ENCODE results near the gene NUBP2. TPM values are rescaled to one million over a fixed set of nuclear protein-coding genes. Genes with fewer than 3 reads are reported as not detected.

Gene NUBP2
- total and polyA plus RNA-seq, 10 of the 15 experiments (the other 5 are each of a cell fraction or from before 2014, with no cell fraction given), result 1.9 to 129 (median 51.7) TPM

- no peak for DNase-seq (ENCODE audit: low read depth, low spot score)
- TF ChIP-seq CREB1 (IDR thresholded peaks at IDR 0.05; ENCODE audit: low read depth), result no peak
- TF ChIP-seq STAT3 (IDR thresholded peaks at IDR 0.05; ENCODE audit: low read depth, low read length), result no peak
- TF ChIP-seq FOXM1 (IDR thresholded peaks at IDR 0.05; ENCODE audit: low read depth, low read length), result no peak
- no peak for TF ChIP-seq PBX3 (IDR thresholded peaks at IDR 0.05; ENCODE audit: insufficient replicate concordance, low read depth, low read length)
- no peak for TF ChIP-seq STAT1 (conservative IDR thresholded peaks at IDR 0.05)
- 87% methylated on average over 15 of the region's 16 CpGs for WGBS (ENCODE audit: insufficient coverage, insufficient replicate concordance, low lambda C conversion rate, missing lambda C conversion rate)
- H2AFZ ChIP-seq (ENCODE audit: control insufficient read depth, low read depth, low read length), result no peak overlapping the region
- no peaks in the 10 kb centered on the region for H3K4me1 ChIP-seq (ENCODE audit: control insufficient read depth, insufficient read depth, low read length)
- no peaks in the 10 kb centered on the region; the same call in 2 of the 3 replicates for H3K9me3 ChIP-seq (replicated peaks; ENCODE audit: control insufficient read depth, insufficient read depth, low read length)
- BruUV-seq (replicated peaks), result no TSS peak
- ChIA-PET SMC1A (ENCODE audit: uncharacterized antibody, unreplicated experiment) (no interaction called here), CTCF (interaction anchor here (0.7 kb wide), 1 partner anchor 119 kb away, joined by 3 read pairs; no protein-coding TSS in a partner anchor), POLR2A (no interaction called here), RAD21 (ENCODE audit: unreplicated experiment) (no interaction called here)
- no peak overlapping the region for H3K9ac ChIP-seq (ENCODE audit: control insufficient read depth, insufficient read depth, low read length)
- no peak for ATAC-seq
- H3K4me3 ChIP-seq, result no peak overlapping the region
- intact Hi-C loops (cut with micrococcal nuclease; ENCODE audit: unreplicated experiment) (no loop called here), in situ Hi-C loops (cut with MboI) (no loop called here)
- no peaks in the 10 kb centered on the region for H4K20me1 ChIP-seq (ENCODE audit: control insufficient read depth, insufficient read depth)
- H3K79me2 ChIP-seq (ENCODE audit: control insufficient read depth, insufficient read depth, low read length), result no peaks in the 10 kb centered on the region
- peaks cover 0 to 1% of the 10 kb centered on the region in 2 experiments; a peak in 3 of 4 replicates for H3K36me3 ChIP-seq (ENCODE audit: control insufficient read depth in 2 of 2, insufficient read depth in 2 of 2, low read length in 1 of 2)
- H3K27ac ChIP-seq (ENCODE audit: control insufficient read depth, insufficient read depth), result no peak overlapping the region
- no peaks in the 10 kb centered on the region for H3K27me3 ChIP-seq (replicated peaks in 1 of 2; ENCODE audit: control insufficient read depth in 2 of 2, insufficient read depth in 2 of 2, low read length in 1 of 2)
- no peak for FAIRE-seq
- no peak overlapping the region for H3K4me2 ChIP-seq (ENCODE audit: control insufficient read depth, insufficient read depth)
Measured at GRCh38 chr16:1810536-1810935, 27.8 kb downstream of the NUBP2 start.

- H2AFZ ChIP-seq (ENCODE audit: control insufficient read depth, low read depth, low read length), result no peak overlapping the region
- ChIA-PET RAD21 (ENCODE audit: unreplicated experiment) (no interaction called here), POLR2A (interaction anchor here (0.5 kb wide), 1 partner anchor 340 kb away, joined by 3 read pairs; no protein-coding TSS in a partner anchor), CTCF (no interaction called here), SMC1A (ENCODE audit: uncharacterized antibody, unreplicated experiment) (no interaction called here)
- peaks cover 0 to 1% of the 10 kb centered on the region in 2 experiments; a peak in 3 of 4 replicates for H3K36me3 ChIP-seq (ENCODE audit: control insufficient read depth in 2 of 2, insufficient read depth in 2 of 2, low read length in 1 of 2)
- H3K4me3 ChIP-seq, result no peak overlapping the region
- intact Hi-C loops (cut with micrococcal nuclease; ENCODE audit: unreplicated experiment), result no loop called here
- no peak overlapping the region for H3K9ac ChIP-seq (ENCODE audit: control insufficient read depth, insufficient read depth, low read length)
- no peaks in the 10 kb centered on the region for H4K20me1 ChIP-seq (ENCODE audit: control insufficient read depth, insufficient read depth)
- H3K9me3 ChIP-seq (replicated peaks; ENCODE audit: control insufficient read depth, insufficient read depth, low read length), result no peaks in the 10 kb centered on the region
- no peak overlapping the region for H3K27ac ChIP-seq (ENCODE audit: control insufficient read depth, insufficient read depth)
- no TSS peak for BruUV-seq (replicated peaks)
- no peaks in the 10 kb centered on the region for H3K27me3 ChIP-seq (replicated peaks in 1 of 2; ENCODE audit: control insufficient read depth in 2 of 2, insufficient read depth in 2 of 2, low read length in 1 of 2)
- 79% methylated on average over 17 of the region's 17 CpGs for WGBS (ENCODE audit: insufficient coverage, insufficient replicate concordance, low lambda C conversion rate, missing lambda C conversion rate)
- H3K4me2 ChIP-seq (ENCODE audit: control insufficient read depth, insufficient read depth), result no peak overlapping the region
- peak; percentile 67 for ATAC-seq
- no peak for DNase-seq (ENCODE audit: low read depth, low spot score)
- no peak for FAIRE-seq
- no peaks in the 10 kb centered on the region for H3K4me1 ChIP-seq (ENCODE audit: control insufficient read depth, insufficient read depth, low read length)
- no peaks in the 10 kb centered on the region for H3K79me2 ChIP-seq (ENCODE audit: control insufficient read depth, insufficient read depth, low read length)
- in situ Hi-C loops (cut with MboI), result no loop called here
- TF ChIP-seq CBFB (IDR thresholded peaks at IDR 0.05; ENCODE audit: low read depth) (no peak), TCF12 (IDR thresholded peaks at IDR 0.05; ENCODE audit: low read depth, low read length) (0 out of 2 replicates have a peak, but pooled peaks have one; percentile 18), CTCF (IDR thresholded peaks at IDR 0.05 in 2 of 3, conservative IDR thresholded peaks at IDR 0.05 in 1 of 3; ENCODE audit: control insufficient read depth in 2 of 3, extremely low read depth in 1 of 3, insufficient read depth in 1 of 3, low read depth in 3 of 3, low read length in 3 of 3) (peak; percentile 17 to 34 (median 33); a peak in 4 of 6 replicates), RAD21 (IDR thresholded peaks at IDR 0.05; ENCODE audit: insufficient read depth, low read depth, low read length) (peak; percentile 26; the same call in 1 of the 2 replicates)
Measured at GRCh38 chr16:1812732-1813163, 30.0 kb downstream of the NUBP2 start.
